ENCODE measurements around the gene LIN7C. TPM values are rescaled to one million over a fixed set of nuclear protein-coding genes. Genes with fewer than 3 reads are reported as not detected.

The LIN7C gene
- total and polyA plus RNA-seq, 2 experiments from 2014 or later: 13.1 to 18.8 TPM

GRCh38 chr11:27512238-27512637 is 5.7 kb upstream of the LIN7C start:
- H3K27ac ChIP-seq: no peak overlapping the region
- no peak for DNase-seq (ENCODE audit: low read depth in 1 of 2, low spot score in 1 of 2)

GRCh38 chr11:27509908-27510307 is 3.3 kb upstream of the LIN7C start:
- no peak for DNase-seq (ENCODE audit: low read depth in 1 of 2, low spot score in 1 of 2)
- Histone ChIP-seq H3K9me3 (ENCODE audit: low read depth) (no peaks in the 10 kb centered on the region), H3K27me3 (no peaks in the 10 kb centered on the region), H3K4me3 (no peak overlapping the region), H3K4me1 (ENCODE audit: low read depth) (peaks cover 8% of the 10 kb centered on the region), H3K27ac (no peak overlapping the region), H3K36me3 (no peaks in the 10 kb centered on the region)
- no peak for TF ChIP-seq CTCF (IDR thresholded peaks at IDR 0.05; ENCODE audit: low read depth, low read length)

More at GRCh38 chr11:27512238-27512637, 5.7 kb upstream of the LIN7C start:
- no peaks in the 10 kb centered on the region for H3K36me3 ChIP-seq
- no peak overlapping the region for H3K4me3 ChIP-seq
- H3K4me1 ChIP-seq (ENCODE audit: low read depth): no peaks in the 10 kb centered on the region
- no peaks in the 10 kb centered on the region for H3K9me3 ChIP-seq (ENCODE audit: low read depth)
- no peaks in the 10 kb centered on the region for H3K27me3 ChIP-seq
- TF ChIP-seq CTCF (IDR thresholded peaks at IDR 0.05; ENCODE audit: low read depth, low read length): no peak

GRCh38 chr11:27507557-27508322 is 1.2 kb upstream of the LIN7C start:
- no peaks in the 10 kb centered on the region for H3K36me3 ChIP-seq
- no peak overlapping the region for H3K27ac ChIP-seq
- no peaks in the 10 kb centered on the region for H3K9me3 ChIP-seq (ENCODE audit: low read depth)
- H3K4me3 ChIP-seq: peak overlapping the region; percentile 82
- peak in 1 of 2 donors; percentile 4 for DNase-seq (ENCODE audit: low read depth in 1 of 2, low spot score in 1 of 2)
- TF ChIP-seq CTCF (IDR thresholded peaks at IDR 0.05; ENCODE audit: low read depth, low read length): no peak
- H3K4me1 ChIP-seq (ENCODE audit: low read depth): peaks cover 8% of the 10 kb centered on the region
- no peaks in the 10 kb centered on the region for H3K27me3 ChIP-seq

- Histone ChIP-seq H3K4me1 (ENCODE audit: low read depth) (peaks cover 8% of the 10 kb centered on the region), H3K27ac (peak overlapping the region; percentile 97), H3K36me3 (peaks cover 5% of the 10 kb centered on the region), H3K9me3 (ENCODE audit: low read depth) (no peaks in the 10 kb centered on the region), H3K27me3 (no peaks in the 10 kb centered on the region), H3K4me3 (peak overlapping the region; percentile 82)
- no peak for TF ChIP-seq CTCF (IDR thresholded peaks at IDR 0.05; ENCODE audit: low read depth, low read length)
- peak in 1 of 2 donors; percentile 26 for DNase-seq (ENCODE audit: low read depth in 1 of 2, low spot score in 1 of 2)
These were observed 788 bp downstream of the LIN7C start for GRCh38 chr11:27505781-27506180.

- no peak for TF ChIP-seq CTCF (IDR thresholded peaks at IDR 0.05; ENCODE audit: low read depth, low read length)
- no peak for DNase-seq (ENCODE audit: low read depth in 1 of 2, low spot score in 1 of 2)
- no peaks in the 10 kb centered on the region for H3K9me3 ChIP-seq (ENCODE audit: low read depth)
- no peaks in the 10 kb centered on the region for H3K27me3 ChIP-seq
- H3K27ac ChIP-seq: no peak overlapping the region
- H3K4me3 ChIP-seq: no peak overlapping the region
- peaks cover 12% of the 10 kb centered on the region for H3K36me3 ChIP-seq
- H3K4me1 ChIP-seq (ENCODE audit: low read depth): peaks cover 8% of the 10 kb centered on the region
These were observed 2.4 kb downstream of the LIN7C start for GRCh38 chr11:27504205-27504604.

Data from cardiac muscle cell (in vitro differentiated cells and primary cell).